ENCODE results near the gene ARHGEF40. TPM values are rescaled to one million over a fixed set of nuclear protein-coding genes. Genes with fewer than 3 reads are reported as not detected.

Gene ARHGEF40
- total and polyA plus RNA-seq, 10 of the 15 experiments (the other 5 are each of a cell fraction or from before 2014, with no cell fraction given), result 0.03 to 0.31 (median 0.08) TPM; not detected in 2

DNA sequence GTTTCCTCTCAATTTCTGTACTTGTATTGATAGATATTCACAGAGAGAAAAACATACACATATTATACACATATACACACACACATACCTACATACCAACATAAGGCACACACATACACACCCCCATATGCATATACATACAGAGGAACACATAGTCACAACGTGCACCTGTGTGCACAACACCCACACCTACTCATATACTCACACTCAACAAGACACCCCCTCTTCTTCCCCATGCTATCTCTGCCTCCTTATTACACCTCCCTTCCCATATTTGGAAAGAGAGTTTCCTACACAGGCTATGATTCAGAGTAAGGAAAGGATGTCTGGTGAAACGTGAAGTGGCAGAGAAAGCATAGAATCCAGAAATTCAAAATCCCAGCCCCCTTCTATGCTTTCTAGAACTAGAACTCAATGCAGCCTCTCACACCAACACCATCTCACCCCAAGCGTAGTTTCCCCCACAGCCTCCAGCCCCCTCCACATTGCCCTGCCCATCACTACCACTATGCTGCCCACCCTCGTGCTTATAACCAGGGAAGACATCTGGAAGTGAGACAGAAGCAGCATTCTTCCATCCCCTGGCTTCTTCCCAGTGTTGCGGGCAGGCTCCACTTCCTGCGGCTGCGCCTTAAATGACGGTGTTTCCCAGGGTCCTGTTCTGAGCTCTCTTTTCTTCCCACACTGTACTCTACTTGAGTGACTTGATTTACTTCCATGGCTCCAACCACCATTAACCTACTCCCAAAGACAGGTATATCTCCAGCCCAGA, 10.1 kb upstream of the ARHGEF40 start:
- POLR2A ChIA-PET, result no interaction called here

DNA sequence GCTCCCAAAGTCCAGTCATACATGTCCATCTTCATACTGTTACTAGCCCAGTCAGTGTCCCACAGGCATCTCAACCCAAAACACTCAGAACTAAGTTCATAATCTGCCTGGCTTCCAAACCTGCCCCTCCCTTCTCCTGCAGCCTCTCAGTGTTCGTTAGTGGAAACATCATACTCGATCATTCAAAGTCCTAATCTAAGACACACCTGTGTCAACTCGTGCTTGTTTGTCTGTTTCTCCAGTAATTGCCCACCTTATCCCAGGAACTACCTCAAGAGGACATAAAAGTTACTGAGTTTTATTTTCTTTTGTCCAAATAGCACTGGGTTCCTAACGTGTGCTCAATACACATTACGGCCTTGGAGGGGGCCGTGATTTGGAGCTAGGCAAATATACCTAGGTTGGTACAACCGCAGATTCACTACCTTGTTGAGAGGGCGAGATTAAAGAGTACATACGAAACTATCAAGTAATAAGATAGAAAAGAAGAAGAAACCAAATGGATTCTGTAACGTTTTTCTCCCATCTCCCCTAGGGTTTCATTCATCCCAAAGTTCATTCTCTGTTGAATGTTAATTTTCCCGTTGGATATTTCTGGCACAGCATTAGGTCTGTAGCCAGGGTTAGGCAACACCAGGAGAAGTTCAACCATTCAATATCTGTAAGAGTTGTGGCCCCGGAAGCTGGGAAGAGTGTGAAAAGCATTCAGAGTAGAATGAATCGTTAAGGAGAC, 9.3 kb upstream of the ARHGEF40 start:
- intact Hi-C loops (cut with micrococcal nuclease; ENCODE audit: unreplicated experiment) (no loop called here), in situ Hi-C loops (cut with MboI) (no loop called here)
- SMC1A ChIA-PET (ENCODE audit: uncharacterized antibody, unreplicated experiment), result no interaction called here
- ATAC-seq, result no peak
- CTCF ChIA-PET, result interaction anchor here (2.9 kb wide), 1 partner anchor 44 kb away, joined by 12 read pairs; no protein-coding TSS in a partner anchor
- no peaks in the 10 kb centered on the region for H4K20me1 ChIP-seq (ENCODE audit: control insufficient read depth, insufficient read depth)
- WGBS (ENCODE audit: insufficient coverage, insufficient replicate concordance, low lambda C conversion rate, missing lambda C conversion rate), result 21% methylated on average over 13 of the region's 13 CpGs
- no peaks in the 10 kb centered on the region for H3K36me3 ChIP-seq (ENCODE audit: control insufficient read depth in 2 of 2, insufficient read depth in 2 of 2, low read length in 1 of 2)
- no peak for FAIRE-seq
- H3K27me3 ChIP-seq (replicated peaks in 1 of 2; ENCODE audit: control insufficient read depth in 2 of 2, insufficient read depth in 2 of 2, low read length in 1 of 2), result peaks cover 0 to 1% of the 10 kb centered on the region in 2 experiments; a peak in 1 of 4 replicates
- no peaks in the 10 kb centered on the region for H3K9me3 ChIP-seq (replicated peaks; ENCODE audit: control insufficient read depth, insufficient read depth, low read length)
- H3K4me2 ChIP-seq (ENCODE audit: control insufficient read depth, insufficient read depth), result no peak overlapping the region
- H3K27ac ChIP-seq (ENCODE audit: control insufficient read depth, insufficient read depth), result no peak overlapping the region
- H3K79me2 ChIP-seq (ENCODE audit: control insufficient read depth, insufficient read depth, low read length), result no peaks in the 10 kb centered on the region
- BruUV-seq (replicated peaks), result no TSS peak
- H3K9ac ChIP-seq (ENCODE audit: control insufficient read depth, insufficient read depth, low read length), result no peak overlapping the region
- POLR2A ChIA-PET, result no interaction called here
- no peaks in the 10 kb centered on the region for H3K4me1 ChIP-seq (ENCODE audit: control insufficient read depth, insufficient read depth, low read length)
- H2AFZ ChIP-seq (ENCODE audit: control insufficient read depth, low read depth, low read length), result no peak overlapping the region
- RAD21 ChIA-PET (ENCODE audit: unreplicated experiment), result no interaction called here
- H3K4me3 ChIP-seq, result no peak overlapping the region
- DNase-seq (ENCODE audit: low read depth, low spot score), result no peak
- TF ChIP-seq ZNF24 (IDR thresholded peaks at IDR 0.05) (no peak), ZNF384 (IDR thresholded peaks at IDR 0.05; ENCODE audit: borderline replicate concordance, low read depth, low read length) (no peak), KDM1A (IDR thresholded peaks at IDR 0.05; ENCODE audit: borderline replicate concordance) (no peak), IKZF2 (IDR thresholded peaks at IDR 0.05) (no peak), CBX5 (IDR thresholded peaks at IDR 0.05; ENCODE audit: low read depth) (no peak), CREB1 (IDR thresholded peaks at IDR 0.05; ENCODE audit: low read depth) (no peak), SMC3 (IDR thresholded peaks at IDR 0.05; ENCODE audit: borderline replicate concordance, low read length) (no peak), CBFB (IDR thresholded peaks at IDR 0.05; ENCODE audit: low read depth) (no peak), MYC (IDR thresholded peaks at IDR 0.05; ENCODE audit: insufficient read depth, insufficient read length, insufficient replicate concordance, low read length, severe bottlenecking) (no peak), NRF1 (conservative IDR thresholded peaks at IDR 0.05; ENCODE audit: low read depth, low read length) (no peak), MTA3 (IDR thresholded peaks at IDR 0.05; ENCODE audit: borderline replicate concordance, low read length) (no peak), SMARCA5 (IDR thresholded peaks at IDR 0.05) (no peak), FOXM1 (IDR thresholded peaks at IDR 0.05; ENCODE audit: low read depth, low read length) (no peak)
- TF ChIP-seq, protein P1, sequence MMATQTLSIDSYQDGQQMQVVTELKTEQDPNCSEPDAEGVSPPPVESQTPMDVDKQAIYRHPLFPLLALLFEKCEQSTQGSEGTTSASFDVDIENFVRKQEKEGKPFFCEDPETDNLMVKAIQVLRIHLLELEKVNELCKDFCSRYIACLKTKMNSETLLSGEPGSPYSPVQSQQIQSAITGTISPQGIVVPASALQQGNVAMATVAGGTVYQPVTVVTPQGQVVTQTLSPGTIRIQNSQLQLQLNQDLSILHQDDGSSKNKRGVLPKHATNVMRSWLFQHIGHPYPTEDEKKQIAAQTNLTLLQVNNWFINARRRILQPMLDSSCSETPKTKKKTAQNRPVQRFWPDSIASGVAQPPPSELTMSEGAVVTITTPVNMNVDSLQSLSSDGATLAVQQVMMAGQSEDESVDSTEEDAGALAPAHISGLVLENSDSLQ (IDR thresholded peaks at IDR 0.05), result no peak

More for the DNA sequence above, 10.1 kb upstream of the ARHGEF40 start:
- WGBS (ENCODE audit: insufficient coverage, insufficient replicate concordance, low lambda C conversion rate, missing lambda C conversion rate), result 55% methylated on average over 8 of the region's 8 CpGs
- in situ Hi-C loops (cut with MboI), result no loop called here
- CTCF ChIA-PET, result interaction anchor here (1.0 kb wide), 1 partner anchor 25 kb away, joined by 4 read pairs; no protein-coding TSS in a partner anchor
- RAD21 ChIA-PET (ENCODE audit: unreplicated experiment), result interaction anchor here (1.9 kb wide), 1 partner anchor 46 kb away, joined by 7 read pairs; no protein-coding TSS in a partner anchor
- SMC1A ChIA-PET (ENCODE audit: uncharacterized antibody, unreplicated experiment), result no interaction called here
- H3K4me1 ChIP-seq (ENCODE audit: control insufficient read depth, insufficient read depth, low read length), result no peaks in the 10 kb centered on the region
- H3K27me3 ChIP-seq (replicated peaks in 1 of 2; ENCODE audit: control insufficient read depth in 2 of 2, insufficient read depth in 2 of 2, low read length in 1 of 2), result peaks cover 0 to 1% of the 10 kb centered on the region in 2 experiments; a peak in 1 of 4 replicates
- ATAC-seq, result no peak
- no peak overlapping the region for H3K27ac ChIP-seq (ENCODE audit: control insufficient read depth, insufficient read depth)
- intact Hi-C loops (cut with micrococcal nuclease; ENCODE audit: unreplicated experiment), result no loop called here
- TF ChIP-seq CEBPB (IDR thresholded peaks at IDR 0.05; ENCODE audit: borderline replicate concordance in 1 of 2, low read depth in 2 of 2, low read length in 2 of 2) (no peak), CHD2 (IDR thresholded peaks at IDR 0.05; ENCODE audit: borderline replicate concordance, low read depth, low read length) (no peak), HDAC6 (IDR thresholded peaks at IDR 0.05; ENCODE audit: unreplicated experiment) (no peak), CBX3 (IDR thresholded peaks at IDR 0.05; ENCODE audit: borderline replicate concordance, low read depth) (no peak), ZZZ3 (IDR thresholded peaks at IDR 0.05; ENCODE audit: control insufficient read depth, insufficient read length, low read depth) (no peak), LARP7 (IDR thresholded peaks at IDR 0.05) (no peak)
- no peak for DNase-seq (ENCODE audit: low read depth, low spot score)
- H3K36me3 ChIP-seq (ENCODE audit: control insufficient read depth in 2 of 2, insufficient read depth in 2 of 2, low read length in 1 of 2), result no peaks in the 10 kb centered on the region
- H3K4me2 ChIP-seq (ENCODE audit: control insufficient read depth, insufficient read depth), result no peak overlapping the region
- no peak for FAIRE-seq
- no peaks in the 10 kb centered on the region for H3K9me3 ChIP-seq (replicated peaks; ENCODE audit: control insufficient read depth, insufficient read depth, low read length)
- no peak overlapping the region for H3K4me3 ChIP-seq
- H4K20me1 ChIP-seq (ENCODE audit: control insufficient read depth, insufficient read depth), result no peaks in the 10 kb centered on the region
- H3K9ac ChIP-seq (ENCODE audit: control insufficient read depth, insufficient read depth, low read length), result no peak overlapping the region
- H2AFZ ChIP-seq (ENCODE audit: control insufficient read depth, low read depth, low read length), result no peak overlapping the region
- BruUV-seq (replicated peaks), result no TSS peak
- no peaks in the 10 kb centered on the region for H3K79me2 ChIP-seq (ENCODE audit: control insufficient read depth, insufficient read depth, low read length)

Data from GM12878 (cell line).